ENCODE measurements around the gene PPFIA4. TPM values are rescaled to one million over a fixed set of nuclear protein-coding genes. Genes with fewer than 3 reads are reported as not detected.

Gene PPFIA4
- polyA plus RNA-seq, 1 of the 3 experiments (the other 2 are of a cell fraction): 4.4 TPM

- H3K36me3 ChIP-seq (replicated peaks in 1 of 2; ENCODE audit: control insufficient read depth in 1 of 2, insufficient read depth in 2 of 2, low read length in 1 of 2): no peaks in the 10 kb centered on the region
- H3K9ac ChIP-seq: no peak overlapping the region
- POLR2A ChIA-PET: no interaction called here
- H3K79me2 ChIP-seq (ENCODE audit: insufficient read depth): no peaks in the 10 kb centered on the region
- H2AFZ ChIP-seq (ENCODE audit: low read depth): no peak overlapping the region
- CTCF ChIA-PET: interaction anchor here (0.9 to 2.7 kb wide), 11 partner anchors 7 to 281 kb away, joined by 3 to 13 read pairs (median 5); partner anchors contain the start of genes KLHL12 and TMEM183A
- no peak overlapping the region for H3K4me2 ChIP-seq
- no peak overlapping the region for H3K4me3 ChIP-seq (ENCODE audit: low read depth in 2 of 2, low read length in 1 of 2)
- 69% methylated on average over 3 of the region's 3 CpGs for WGBS (ENCODE audit: low lambda C conversion rate)
- H3K9me3 ChIP-seq: no peaks in the 10 kb centered on the region
- DNase-seq: no peak
- H3K27me3 ChIP-seq (ENCODE audit: insufficient read depth): peaks cover 10% of the 10 kb centered on the region; the same call in 1 of the 2 replicates
- H3K9me2 ChIP-seq: no peaks in the 10 kb centered on the region
- TF ChIP-seq MXI1 (IDR thresholded peaks at IDR 0.05; ENCODE audit: low read depth, low read length) (no peak), RAD21 (IDR thresholded peaks at IDR 0.05; ENCODE audit: low read length) (no peak), MEF2A (IDR thresholded peaks at IDR 0.05; ENCODE audit: borderline replicate concordance, low read depth) (no peak), MAX (IDR thresholded peaks at IDR 0.05; ENCODE audit: low read depth) (no peak), TCF12 (IDR thresholded peaks at IDR 0.05) (no peak), RFX5 (IDR thresholded peaks at IDR 0.05; ENCODE audit: low read length) (no peak), GATA2 (CRISPR knock-in tag; IDR thresholded peaks at IDR 0.05) (no peak), NRF1 (IDR thresholded peaks at IDR 0.05; ENCODE audit: low read depth, low read length) (no peak), IRF3 (IDR thresholded peaks at IDR 0.05; ENCODE audit: low read depth, low read length) (no peak)
- no peaks in the 10 kb centered on the region for H4K20me1 ChIP-seq (ENCODE audit: insufficient read depth)
- no peaks in the 10 kb centered on the region for H3K4me1 ChIP-seq (ENCODE audit: control insufficient read depth in 1 of 2, insufficient read depth in 2 of 2, low read depth in 1 of 2, low read length in 1 of 2)
- no peak overlapping the region for H3K27ac ChIP-seq (ENCODE audit: low read depth in 2 of 2, low read length in 1 of 2)
- peaks cover 4% of the 10 kb centered on the region for H3F3A ChIP-seq (replicated peaks; ENCODE audit: insufficient read depth)
Observed at GRCh38 chr1:203000217-203000944, 25.9 kb upstream of the PPFIA4 start.

- CTCF ChIA-PET: no interaction called here
- Histone ChIP-seq H3K9me3 (no peaks in the 10 kb centered on the region), H3K9me2 (no peaks in the 10 kb centered on the region), H3K27me3 (ENCODE audit: insufficient read depth) (peaks cover 10% of the 10 kb centered on the region; the same call in 1 of the 2 replicates), H3K9ac (no peak overlapping the region), H2AFZ (ENCODE audit: low read depth) (no peak overlapping the region), H3K27ac (ENCODE audit: low read depth in 2 of 2, low read length in 1 of 2) (no peak overlapping the region), H3K4me3 (ENCODE audit: low read depth in 2 of 2, low read length in 1 of 2) (no peak overlapping the region), H3F3A (replicated peaks; ENCODE audit: insufficient read depth) (peaks cover 4% of the 10 kb centered on the region), H3K36me3 (replicated peaks in 1 of 2; ENCODE audit: control insufficient read depth in 1 of 2, insufficient read depth in 2 of 2, low read length in 1 of 2) (no peaks in the 10 kb centered on the region), H3K4me2 (no peak overlapping the region), H4K20me1 (ENCODE audit: insufficient read depth) (no peaks in the 10 kb centered on the region), H3K4me1 (ENCODE audit: control insufficient read depth in 1 of 2, insufficient read depth in 2 of 2, low read depth in 1 of 2, low read length in 1 of 2) (peaks cover 0 to 4% of the 10 kb centered on the region in 2 experiments; a peak in 1 of 4 replicates), H3K79me2 (ENCODE audit: insufficient read depth) (no peaks in the 10 kb centered on the region)
- no peak for TF ChIP-seq USF1 (IDR thresholded peaks at IDR 0.05; ENCODE audit: borderline replicate concordance, low read depth)
- TF ChIP-seq RCOR1 (IDR thresholded peaks at IDR 0.05; ENCODE audit: low read length): no peak
- no peak for TF ChIP-seq RFX5 (IDR thresholded peaks at IDR 0.05; ENCODE audit: low read length)
- TF ChIP-seq NFIC (IDR thresholded peaks at IDR 0.05; ENCODE audit: borderline replicate concordance): no peak
- TF ChIP-seq TAF1 (IDR thresholded peaks at IDR 0.05; ENCODE audit: borderline replicate concordance, low read depth, low read length): no peak
- TF ChIP-seq MAX (IDR thresholded peaks at IDR 0.05; ENCODE audit: low read depth): no peak
- TF ChIP-seq NRF1 (IDR thresholded peaks at IDR 0.05; ENCODE audit: low read depth, low read length): no peak
- no peak for TF ChIP-seq FOXM1 (IDR thresholded peaks at IDR 0.05; ENCODE audit: low read depth)
- POLR2A ChIA-PET: no interaction called here
- no peak for DNase-seq
- 90% methylated on average over 9 of the region's 9 CpGs for WGBS (ENCODE audit: low lambda C conversion rate)
Observed at GRCh38 chr1:203001986-203002385, 24.3 kb upstream of the PPFIA4 start.
